Right atrium auricular region (tissue), 2 donors: ENCODE measurements around the gene MAFG. TPM values are rescaled to one million over a fixed set of nuclear protein-coding genes. Genes with fewer than 3 reads are reported as not detected.

Experiments used
- DNase-seq: peaks from one replicate; pipeline ENCODE4 v3.0.0-alpha.2; 2019; ENCODE audit warnings: low spot score
- H3K27ac ChIP-seq, 2 donors: fragments of 200-600 bp; sonication (generic); 1 replicate in 1 of 2; 2 replicates in 1 of 2; pipeline ENCODE4 v1.5.1; 2016 to 2019
- H3K27me3 ChIP-seq, 2 donors: fragments of 200-600 bp; sonication (generic); one replicate each; pipeline versions ENCODE4 v1.5.1 to v1.6.0; 2017 to 2019
- H3K36me3 ChIP-seq: fragments of 200-600 bp; sonication (generic); one replicate; pipeline ENCODE4 v1.5.1; 2016
- H3K4me1 ChIP-seq, 2 donors: fragments of 200-600 bp; sonication (generic); one replicate each; pipeline versions ENCODE4 v1.5.1 to v1.6.0; 2017 to 2019
- H3K4me3 ChIP-seq, 2 donors: fragments of 200-600 bp; sonication (generic); 1 replicate in 1 of 2; 2 replicates in 1 of 2; pipeline ENCODE4 v1.5.1; 2017 to 2019; ENCODE audit warnings: mild to moderate bottlenecking in 1 of 2, moderate library complexity in 1 of 2
- H3K9me3 ChIP-seq, 2 donors: fragments of 200-600 bp; sonication (generic); one replicate each; pipeline ENCODE4 v1.5.1; 2019
- CTCF ChIP-seq, 2 donors: fragments of 200-600 bp; sonication (generic); IDR thresholded peaks; one replicate each; pipeline ENCODE4 v1.5.1; 2019; ENCODE audit warnings: antibody characterized with exemption in 2 of 2
- total RNA-seq, 2 donors: library from RNA; depleted of rRNA; stranded (reverse); fragments of >200 nt; gene quantifications; one replicate each; pipeline ENCODE4 v1.1.0, GENCODE V29; 2016

MAFG gene
- total RNA-seq, 2 donors from 2014 or later: 21.8 to 26.5 TPM

GRCh38 chr17:81906476-81907218 is 20.9 kb downstream of the MAFG start:
- Histone ChIP-seq H3K9me3 (no peaks in the 10 kb centered on the region), H3K27me3 (no peaks in the 10 kb centered on the region), H3K4me3 (no peak overlapping the region), H3K36me3 (no peaks in the 10 kb centered on the region), H3K4me1 (peaks cover 0 to 21% of the 10 kb centered on the region in 2 donors), H3K27ac (no peak overlapping the region)
- TF ChIP-seq CTCF (IDR thresholded peaks at IDR 0.05): no peak
- DNase-seq: no peak

- H3K9me3 ChIP-seq: no peaks in the 10 kb centered on the region
- no peaks in the 10 kb centered on the region for H3K27me3 ChIP-seq
- no peak for DNase-seq
- no peak for TF ChIP-seq CTCF (IDR thresholded peaks at IDR 0.05)
- H3K27ac ChIP-seq: no peak overlapping the region
- no peak overlapping the region for H3K4me3 ChIP-seq
- H3K4me1 ChIP-seq: peaks cover 0 to 23% of the 10 kb centered on the region in 2 donors
- H3K36me3 ChIP-seq: no peaks in the 10 kb centered on the region
These were observed 21.5 kb downstream of the MAFG start for GRCh38 chr17:81905993-81906392.

- no peaks in the 10 kb centered on the region for H3K27me3 ChIP-seq
- H3K4me1 ChIP-seq: peaks cover 0 to 19% of the 10 kb centered on the region in 2 donors
- DNase-seq: no peak
- H3K9me3 ChIP-seq: no peaks in the 10 kb centered on the region
- no peak overlapping the region for H3K27ac ChIP-seq
- H3K4me3 ChIP-seq: no peak overlapping the region
- TF ChIP-seq CTCF (IDR thresholded peaks at IDR 0.05): no peak
- H3K36me3 ChIP-seq: peaks cover under 1% of the 10 kb centered on the region
These were observed 22.1 kb downstream of the MAFG start for GRCh38 chr17:81905424-81905875.

- Histone ChIP-seq H3K4me3 (no peak overlapping the region), H3K9me3 (no peaks in the 10 kb centered on the region), H3K27me3 (no peaks in the 10 kb centered on the region), H3K4me1 (peaks cover 0 to 12% of the 10 kb centered on the region in 2 donors), H3K27ac (no peak overlapping the region), H3K36me3 (peaks cover 7% of the 10 kb centered on the region)
- DNase-seq: no peak
- TF ChIP-seq CTCF (IDR thresholded peaks at IDR 0.05): no peak
These were observed 22.7 kb downstream of the MAFG start for GRCh38 chr17:81904600-81905423.

GRCh38 chr17:81903896-81904599 is 23.5 kb downstream of the MAFG start:
- no peaks in the 10 kb centered on the region for H3K27me3 ChIP-seq
- no peak overlapping the region for H3K4me3 ChIP-seq
- H3K4me1 ChIP-seq: peaks cover 0 to 12% of the 10 kb centered on the region in 2 donors
- no peak for TF ChIP-seq CTCF (IDR thresholded peaks at IDR 0.05)
- DNase-seq: no peak
- no peaks in the 10 kb centered on the region for H3K9me3 ChIP-seq
- H3K27ac ChIP-seq: no peak overlapping the region
- peaks cover 15% of the 10 kb centered on the region for H3K36me3 ChIP-seq
